Epidermal melanocyte (primary cell): ENCODE results near the gene CABLES1.

ENCODE experiments used
- DNase-seq: peaks from one replicate; pipeline ENCODE4 v3.0.0; 2011; ENCODE audit warnings: low spot score; ENCODE audit not compliant: insufficient read length

CABLES1 gene

DNA sequence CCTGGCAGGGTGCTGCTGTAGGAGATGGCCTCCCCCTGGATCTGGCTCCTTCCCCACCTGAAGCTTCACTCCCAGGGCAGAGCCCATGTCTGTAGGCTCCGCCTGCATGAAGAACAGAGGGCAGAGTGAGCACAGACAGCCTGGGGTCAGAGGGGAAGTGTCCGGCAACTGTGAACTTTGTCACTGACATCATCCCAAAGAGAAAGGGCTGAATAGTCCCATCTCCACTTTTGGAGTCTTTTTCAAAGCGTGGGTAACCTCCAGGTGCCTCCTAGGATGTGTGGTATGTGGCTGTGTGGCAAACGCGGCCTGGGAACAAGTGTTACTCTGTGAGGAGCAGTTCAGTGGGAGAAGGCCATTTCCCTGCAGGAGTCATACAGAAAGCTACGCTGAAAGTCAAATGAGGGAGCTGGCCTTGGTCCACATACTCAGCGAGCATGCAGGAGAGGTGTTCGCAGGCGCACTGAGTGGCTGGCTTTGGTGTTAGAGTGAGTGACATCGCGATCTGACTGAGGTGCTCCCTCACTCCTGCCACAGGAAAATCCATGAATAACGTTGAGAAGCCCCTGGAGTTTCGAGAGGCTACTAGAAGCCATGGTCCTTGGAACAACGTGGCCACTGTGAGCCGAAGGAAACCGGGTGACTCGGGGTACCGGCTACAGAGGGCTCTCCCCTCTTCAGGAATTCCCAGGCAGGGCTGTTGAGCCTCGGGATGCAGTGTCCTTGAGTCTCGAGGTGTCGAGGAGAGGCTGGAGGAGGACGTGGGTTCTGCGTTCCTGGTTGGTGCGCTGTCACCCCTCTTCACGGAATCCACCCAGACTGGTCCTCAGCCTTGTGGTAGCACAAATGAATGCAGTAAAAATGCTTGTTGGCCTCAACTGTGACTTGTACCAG lies 54.7 kb downstream of the CABLES1 start:
- no peak for DNase-seq

GRCh38 chr18:23191232-23191631 lies 55.9 kb downstream of the CABLES1 start:
- no peak for DNase-seq

GRCh38 chr18:23193742-23194141 lies 58.5 kb downstream of the CABLES1 start:
- DNase-seq: no peak

GRCh38 chr18:23194155-23194996 lies 59.1 kb downstream of the CABLES1 start:
- DNase-seq: no peak

DNA sequence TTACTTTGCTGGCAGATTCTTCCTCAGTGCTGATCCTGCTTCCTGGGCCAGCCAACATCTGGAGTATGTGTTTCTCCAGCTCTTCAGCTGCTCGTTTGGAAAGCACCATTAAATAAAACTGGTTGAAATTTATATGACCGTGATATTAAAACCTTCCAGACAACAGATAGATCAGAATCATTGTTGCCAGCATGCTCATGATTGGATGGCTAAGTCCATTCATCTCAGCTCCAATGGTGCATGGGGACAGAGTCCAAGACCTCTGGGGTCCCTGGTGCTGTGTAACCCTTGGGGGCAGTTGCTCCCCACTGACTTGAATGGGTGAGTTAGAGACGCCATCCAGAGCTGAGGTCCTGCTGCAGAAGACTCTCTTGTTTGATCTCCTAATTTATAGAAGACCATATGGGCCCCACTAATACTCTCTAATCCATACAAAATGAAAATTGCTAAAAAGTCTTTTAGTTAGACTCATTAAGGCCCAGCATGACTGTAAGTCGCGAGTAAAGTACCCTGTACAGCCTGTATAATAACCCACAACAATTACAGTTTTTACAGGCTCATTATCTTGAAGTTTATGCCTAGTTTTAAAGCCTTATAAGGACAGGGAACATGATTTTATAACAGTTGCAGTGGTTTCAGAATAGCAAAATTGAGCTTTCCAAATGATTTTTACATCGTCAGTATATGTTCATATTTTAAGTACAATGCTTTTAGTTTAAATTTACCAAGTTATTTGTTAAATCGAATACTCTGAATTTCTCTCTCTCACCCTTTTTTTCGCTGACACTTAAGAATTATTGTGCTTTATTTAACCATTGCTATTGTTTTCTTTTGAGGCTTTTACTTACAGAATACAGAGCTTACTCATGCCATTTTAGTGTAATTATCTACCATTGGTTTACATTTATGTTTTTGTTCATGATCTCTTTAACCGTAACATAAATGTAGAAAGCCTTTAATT lies 60.0 kb downstream of the CABLES1 start:
- no peak for DNase-seq

DNA sequence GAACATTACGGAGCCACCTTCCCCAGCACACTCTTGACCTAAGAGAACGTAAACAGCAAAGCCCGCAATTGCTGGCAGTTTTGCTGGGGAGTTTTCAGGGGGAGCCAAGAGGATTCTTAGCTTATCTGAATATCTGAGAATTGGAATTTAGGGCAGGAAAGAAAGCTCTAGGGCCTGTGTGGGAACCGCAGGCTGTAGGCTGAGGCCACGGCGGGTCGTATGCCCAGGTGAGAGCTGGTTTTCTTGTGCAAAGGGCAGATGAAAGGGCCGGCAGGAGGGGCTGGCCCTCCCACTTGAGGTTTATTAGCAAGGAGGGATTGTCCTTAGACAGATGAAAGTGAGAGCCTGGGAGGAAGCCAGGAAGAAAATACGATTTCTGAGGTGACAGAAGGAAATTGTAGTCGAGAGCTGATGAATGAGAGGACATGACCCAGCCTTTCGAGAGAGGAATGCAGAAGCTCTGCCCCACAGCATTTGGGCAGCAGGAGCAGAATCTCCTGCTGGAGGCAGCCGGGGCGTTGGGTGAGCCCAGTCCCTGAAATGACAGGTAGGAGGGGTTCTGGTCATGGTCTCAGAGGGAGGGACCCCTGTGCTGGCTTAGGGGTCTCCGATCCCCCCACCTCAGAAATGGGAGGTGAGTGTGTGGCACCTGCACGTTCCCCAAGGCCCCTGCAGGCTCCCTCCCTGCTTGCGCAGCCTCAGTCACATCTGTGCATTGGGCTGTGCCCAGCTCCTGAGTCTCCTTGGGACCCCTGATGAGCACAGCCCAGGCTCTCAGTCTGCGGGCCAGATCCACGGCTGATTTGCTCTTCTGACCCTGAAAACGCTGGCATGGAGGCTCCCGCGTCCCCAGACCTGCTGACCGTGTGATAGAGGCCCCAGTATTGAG lies 61.1 kb downstream of the CABLES1 start:
- DNase-seq: no peak

DNA sequence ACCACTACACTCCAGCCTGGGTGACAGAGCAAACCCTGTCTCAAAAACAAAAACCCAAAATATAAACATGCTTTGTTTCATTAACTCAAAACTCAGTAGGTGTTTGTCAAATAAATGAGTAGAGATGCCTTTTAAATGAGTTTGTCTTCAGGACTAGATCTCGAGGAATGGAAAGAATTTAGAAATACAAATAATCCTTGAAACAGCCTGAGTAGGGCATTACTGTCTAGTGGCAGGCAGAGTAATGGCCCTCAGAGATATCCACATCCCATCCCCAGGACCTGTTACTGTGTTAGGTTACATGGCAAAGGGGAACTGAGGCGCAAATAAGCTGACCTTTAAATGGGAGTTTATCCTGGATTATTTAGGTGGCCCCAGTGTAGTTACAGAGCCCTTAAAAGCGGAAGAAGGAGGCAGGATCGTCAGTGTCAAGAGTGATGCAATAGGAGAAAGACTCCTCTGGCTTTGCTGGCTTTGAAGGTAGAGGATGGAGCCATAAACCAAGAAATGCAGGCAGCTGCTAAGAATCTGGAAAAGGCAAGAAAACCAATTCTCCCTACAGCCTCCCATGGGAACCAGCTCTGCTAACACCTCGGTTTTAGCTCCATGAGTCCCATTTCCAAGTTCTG lies 63.0 kb downstream of the CABLES1 start:
- DNase-seq: no peak

DNA sequence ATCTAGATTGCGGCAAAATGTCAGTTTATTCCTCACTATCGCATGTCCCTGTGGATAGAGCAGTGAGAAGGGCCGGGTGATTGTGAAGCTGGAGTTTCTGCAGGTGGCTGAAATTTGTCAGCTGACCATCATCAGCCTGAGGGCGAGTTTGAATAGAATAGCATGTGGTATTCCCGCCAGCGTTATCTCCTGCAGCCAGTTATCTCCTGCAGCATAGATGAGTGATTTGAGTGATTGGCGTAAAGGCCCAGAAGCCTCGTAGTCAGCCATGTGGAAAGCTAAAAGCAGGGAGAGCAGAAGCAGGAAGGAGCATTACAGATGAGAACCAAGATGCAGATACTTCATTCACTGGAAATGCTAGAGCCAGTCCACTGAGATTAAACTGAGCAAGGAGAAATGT lies 65.5 kb downstream of the CABLES1 start:
- DNase-seq: no peak

DNA sequence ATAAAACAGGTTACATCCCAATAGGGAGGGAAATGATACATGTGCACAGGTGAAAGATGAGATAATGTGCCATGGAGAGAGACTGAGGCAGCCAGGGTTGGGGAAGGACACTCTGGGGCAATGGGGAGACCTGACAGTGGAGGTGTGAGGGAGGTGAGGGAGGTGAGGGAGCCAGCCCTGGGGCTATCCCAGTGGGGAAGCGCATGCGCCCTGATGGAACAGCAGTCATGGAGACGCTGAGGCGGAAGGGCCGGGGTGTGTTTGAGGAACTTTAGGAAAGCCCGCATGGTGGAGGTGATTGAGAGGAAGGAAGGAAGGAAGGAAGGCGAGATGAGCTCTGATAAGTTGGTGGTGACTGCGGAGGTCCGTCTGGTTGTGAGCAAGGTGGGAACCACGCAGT lies 66.5 kb downstream of the CABLES1 start:
- DNase-seq: no peak

DNA sequence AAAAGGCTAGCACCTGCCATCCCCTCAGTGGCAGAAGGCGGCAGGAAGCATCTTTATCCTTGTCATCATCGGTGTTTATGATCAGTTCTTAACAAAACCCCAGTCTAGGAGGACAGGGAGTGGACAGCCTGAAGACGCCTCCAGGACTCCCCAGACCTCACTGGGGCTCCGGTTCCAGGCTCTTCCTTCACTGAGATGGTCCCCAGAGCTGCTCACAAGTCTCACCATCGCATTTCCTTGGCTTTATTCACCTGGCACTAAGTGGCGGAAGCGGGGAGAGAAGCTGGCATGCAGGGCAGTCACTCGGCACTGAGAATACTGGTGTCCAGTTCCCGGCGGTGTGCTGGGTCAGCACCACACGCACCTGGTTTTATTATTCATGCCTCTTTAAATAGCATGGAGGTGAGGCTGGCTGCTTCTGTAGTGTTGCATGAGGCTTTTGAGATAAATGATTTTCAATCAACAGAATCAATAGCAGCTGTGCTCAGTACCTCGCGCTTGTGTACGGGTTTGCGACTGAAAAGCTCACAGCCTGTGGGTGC lies 68.7 kb downstream of the CABLES1 start:
- no peak for DNase-seq

DNA sequence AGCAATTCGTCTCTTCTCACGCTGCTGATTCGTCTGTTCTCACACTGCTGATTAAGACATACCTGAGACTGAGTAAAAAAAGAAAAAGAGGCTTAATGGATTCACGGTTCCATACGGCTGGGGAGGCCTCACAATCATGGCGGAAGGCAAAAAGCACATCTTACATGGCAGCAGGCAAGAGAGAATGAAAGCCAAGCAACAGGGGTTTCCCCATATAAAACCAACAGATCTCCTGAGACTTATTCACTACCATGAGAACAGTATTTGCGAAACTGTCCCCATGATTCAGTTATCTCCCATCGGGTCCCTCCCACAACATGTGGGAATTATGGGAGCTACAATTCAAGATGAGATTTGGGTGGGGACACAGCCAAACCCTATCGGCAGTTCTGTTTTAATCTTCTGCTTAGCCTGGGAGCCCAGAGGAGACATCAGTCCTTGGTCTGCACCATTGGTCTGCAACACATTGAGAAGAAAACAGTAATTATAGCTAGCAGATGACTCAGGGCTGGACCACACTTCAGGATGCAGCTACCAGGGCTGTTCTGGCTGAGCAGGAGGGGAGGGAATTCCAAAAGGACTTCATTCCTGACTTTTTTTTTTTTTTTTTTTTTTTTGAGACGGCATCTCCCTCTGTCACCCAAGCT lies 69.4 kb downstream of the CABLES1 start:
- no peak for DNase-seq

GRCh38 chr18:23205980-23206379 lies 70.7 kb downstream of the CABLES1 start:
- no peak for DNase-seq

DNA sequence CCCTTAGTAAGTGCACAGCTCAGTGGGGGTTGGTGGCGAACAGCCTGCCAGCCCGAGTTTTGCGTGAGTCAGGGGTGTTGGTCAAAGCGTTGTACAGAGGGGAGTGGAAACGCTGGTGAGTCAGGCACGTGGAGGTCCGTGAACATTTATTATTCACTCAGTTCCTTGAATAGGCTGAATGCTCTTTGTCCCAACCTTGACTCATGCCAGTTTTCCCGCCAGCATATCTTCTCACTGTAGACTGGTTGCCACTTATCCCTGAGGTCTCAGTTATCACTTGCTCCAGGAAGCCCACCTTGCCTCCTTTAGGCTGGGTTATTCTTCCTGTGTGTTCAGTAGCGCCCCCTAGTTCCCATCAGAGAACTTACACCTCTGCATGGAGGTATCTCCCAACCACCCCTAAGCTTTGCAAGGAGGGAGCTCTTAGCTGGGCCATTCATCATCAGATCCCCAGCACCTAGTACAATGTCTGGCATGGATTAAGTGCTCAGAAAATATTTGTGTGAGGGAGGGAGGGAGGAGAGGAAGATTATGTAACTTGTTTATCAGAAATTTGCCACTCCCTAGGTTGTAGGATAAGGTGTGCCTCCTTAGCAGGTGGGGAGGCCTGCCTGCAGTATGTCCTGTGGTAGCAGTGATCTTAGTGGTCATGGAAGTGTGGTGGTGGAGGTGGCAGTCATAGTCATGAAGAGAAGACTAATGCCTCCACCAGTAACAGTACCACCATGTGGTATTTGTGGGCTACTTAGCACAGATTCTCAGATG lies 72.1 kb downstream of the CABLES1 start:
- no peak for DNase-seq

DNA sequence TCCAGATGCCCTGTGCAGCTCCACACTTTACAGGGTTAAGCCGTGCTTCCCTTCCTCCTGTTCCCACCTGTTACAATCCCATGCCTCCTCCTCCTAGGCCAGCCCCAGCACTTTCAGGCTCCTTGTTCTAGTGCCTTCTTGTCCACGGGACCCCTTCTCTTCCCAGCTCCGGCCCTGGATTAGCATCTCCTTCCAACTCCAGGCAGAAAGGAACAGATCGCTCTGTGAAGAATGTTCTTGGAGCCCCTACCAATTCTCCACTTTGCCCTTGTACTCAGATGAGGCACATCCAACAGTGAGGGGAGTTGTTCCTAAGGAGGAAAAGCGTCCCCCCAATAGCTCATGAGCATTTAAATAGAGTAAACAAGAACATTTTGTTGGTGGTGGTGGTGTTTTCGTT lies 72.7 kb downstream of the CABLES1 start:
- DNase-seq: no peak

- no peak for DNase-seq
These were observed 73.3 kb downstream of the CABLES1 start for GRCh38 chr18:23208600-23208999.

DNA sequence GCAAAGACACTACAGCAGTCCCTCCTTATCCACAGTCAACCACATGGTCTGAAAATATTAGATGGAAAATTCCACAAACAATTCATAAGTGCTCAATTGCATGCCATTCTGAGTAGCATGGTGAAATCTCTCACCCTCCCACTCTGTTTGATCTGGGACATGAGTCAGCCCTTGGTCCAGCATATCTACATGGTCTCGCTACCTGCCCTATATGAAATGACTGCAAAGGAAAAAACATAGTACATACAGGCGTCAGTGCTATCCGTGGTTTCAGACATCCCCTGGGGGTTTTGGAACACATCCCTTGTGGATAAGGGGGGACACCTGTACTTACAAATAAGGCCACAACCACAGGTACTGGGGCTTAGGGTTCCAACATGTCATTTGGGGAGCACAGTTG lies 73.7 kb downstream of the CABLES1 start:
- no peak for DNase-seq

- DNase-seq: no peak
These were observed 74.5 kb downstream of the CABLES1 start for GRCh38 chr18:23209796-23210195.

- DNase-seq: no peak
These were observed 75.2 kb downstream of the CABLES1 start for GRCh38 chr18:23210526-23210925.
